ENCODE measurements around the gene RASSF3. TPM values are rescaled to one million over a fixed set of nuclear protein-coding genes. Genes with fewer than 3 reads are reported as not detected.

Gene RASSF3
- total RNA-seq, 3 donors from 2014 or later = 23.4 to 28.4 (median 24.6) TPM

GRCh38 chr12:64722835-64723234, 112.5 kb downstream of the RASSF3 start:
- Histone ChIP-seq H3K27me3 (no peaks in the 10 kb centered on the region), H3K36me3 (peaks cover 8% of the 10 kb centered on the region), H3K27ac (no peak overlapping the region), H3K4me3 (no peak overlapping the region), H3K9me3 (no peaks in the 10 kb centered on the region), H3K4me1 (no peaks in the 10 kb centered on the region)
- TF ChIP-seq CTCF (IDR thresholded peaks at IDR 0.05) (no peak), POLR2A (IDR thresholded peaks at IDR 0.05) (no peak), POLR2AphosphoS5 (IDR thresholded peaks at IDR 0.05) (no peak)
- intact Hi-C loops (cut with DNase I; ENCODE audit: low total_unique reads) = no loop called here
- no peak for DNase-seq (ENCODE audit: low spot score in 2 of 2)

GRCh38 chr12:64723630-64724029, 113.3 kb downstream of the RASSF3 start:
- H3K27ac ChIP-seq = no peak overlapping the region
- intact Hi-C loops (cut with DNase I; ENCODE audit: low total_unique reads) = no loop called here
- H3K4me1 ChIP-seq = no peaks in the 10 kb centered on the region
- H3K4me3 ChIP-seq = no peak overlapping the region
- no peaks in the 10 kb centered on the region for H3K9me3 ChIP-seq
- H3K27me3 ChIP-seq = no peaks in the 10 kb centered on the region
- TF ChIP-seq POLR2A (IDR thresholded peaks at IDR 0.05) (no peak), CTCF (IDR thresholded peaks at IDR 0.05) (no peak), POLR2AphosphoS5 (IDR thresholded peaks at IDR 0.05) (no peak)
- peaks cover 8% of the 10 kb centered on the region for H3K36me3 ChIP-seq
- no peak for DNase-seq (ENCODE audit: low spot score in 2 of 2)

GRCh38 chr12:64724201-64724745, 114.0 kb downstream of the RASSF3 start:
- no peaks in the 10 kb centered on the region for H3K27me3 ChIP-seq
- TF ChIP-seq POLR2AphosphoS5 (IDR thresholded peaks at IDR 0.05) = no peak
- TF ChIP-seq POLR2A (IDR thresholded peaks at IDR 0.05) = no peak
- no peak for DNase-seq (ENCODE audit: low spot score in 2 of 2)
- peaks cover 8% of the 10 kb centered on the region for H3K36me3 ChIP-seq
- intact Hi-C loops (cut with DNase I; ENCODE audit: low total_unique reads) = no loop called here
- no peaks in the 10 kb centered on the region for H3K4me1 ChIP-seq
- no peaks in the 10 kb centered on the region for H3K9me3 ChIP-seq
- H3K27ac ChIP-seq = no peak overlapping the region
- H3K4me3 ChIP-seq = no peak overlapping the region

GRCh38 chr12:64729909-64730587, 119.8 kb downstream of the RASSF3 start:
- Histone ChIP-seq H3K4me1 (no peaks in the 10 kb centered on the region), H3K9me3 (no peaks in the 10 kb centered on the region), H3K27me3 (no peaks in the 10 kb centered on the region), H3K27ac (no peak overlapping the region), H3K36me3 (peaks cover 4% of the 10 kb centered on the region), H3K4me3 (no peak overlapping the region)
- DNase-seq (ENCODE audit: low spot score in 2 of 2) = no peak
- intact Hi-C loops (cut with DNase I; ENCODE audit: low total_unique reads) = no loop called here
- TF ChIP-seq POLR2AphosphoS5 (IDR thresholded peaks at IDR 0.05) = no peak
- no peak for TF ChIP-seq POLR2A (IDR thresholded peaks at IDR 0.05)
- no peak for TF ChIP-seq CTCF (IDR thresholded peaks at IDR 0.05)

GRCh38 chr12:64730588-64730969, 120.3 kb downstream of the RASSF3 start:
- Histone ChIP-seq H3K4me1 (no peaks in the 10 kb centered on the region), H3K9me3 (no peaks in the 10 kb centered on the region), H3K4me3 (no peak overlapping the region), H3K27ac (no peak overlapping the region), H3K36me3 (peaks cover 4% of the 10 kb centered on the region), H3K27me3 (no peaks in the 10 kb centered on the region)
- intact Hi-C loops (cut with DNase I; ENCODE audit: low total_unique reads) = no loop called here
- no peak for DNase-seq (ENCODE audit: low spot score in 2 of 2)
- TF ChIP-seq CTCF (IDR thresholded peaks at IDR 0.05) = no peak
- TF ChIP-seq POLR2A (IDR thresholded peaks at IDR 0.05) = no peak
- TF ChIP-seq POLR2AphosphoS5 (IDR thresholded peaks at IDR 0.05) = no peak

Data from breast epithelium (tissue), 4 donors.